ENCODE results near the gene UXS1.

The UXS1 gene

DNA sequence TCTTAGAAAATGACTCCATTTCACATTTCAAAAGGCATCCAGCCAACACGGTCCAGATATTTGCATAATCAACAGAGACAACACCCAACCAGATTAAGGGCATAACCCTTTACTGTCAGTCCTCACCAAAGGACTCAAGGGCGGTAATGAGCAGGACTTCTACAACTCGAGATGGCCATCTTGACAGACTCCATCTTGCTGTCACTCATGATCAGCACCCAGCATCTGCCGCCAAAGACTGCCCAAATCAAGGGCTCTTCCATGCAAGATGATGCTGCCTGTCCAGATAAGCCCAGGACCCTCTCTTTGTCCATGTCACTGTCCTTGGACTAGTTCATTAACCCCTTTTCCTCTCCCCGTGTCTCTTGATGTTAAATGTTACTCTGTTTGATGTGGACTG, 77.9 kb downstream of the UXS1 start:
- H3K36me3 Mint-ChIP-seq: no peaks in the 10 kb centered on the region
- no peak overlapping the region for H3K4me3 Mint-ChIP-seq
- no peaks in the 10 kb centered on the region for H3K9me3 Mint-ChIP-seq
- H3K27ac Mint-ChIP-seq: peak overlapping the region; percentile 49
- peaks cover 10% of the 10 kb centered on the region for H3K4me1 Mint-ChIP-seq
- no peaks in the 10 kb centered on the region for H3K27me3 Mint-ChIP-seq

DNA sequence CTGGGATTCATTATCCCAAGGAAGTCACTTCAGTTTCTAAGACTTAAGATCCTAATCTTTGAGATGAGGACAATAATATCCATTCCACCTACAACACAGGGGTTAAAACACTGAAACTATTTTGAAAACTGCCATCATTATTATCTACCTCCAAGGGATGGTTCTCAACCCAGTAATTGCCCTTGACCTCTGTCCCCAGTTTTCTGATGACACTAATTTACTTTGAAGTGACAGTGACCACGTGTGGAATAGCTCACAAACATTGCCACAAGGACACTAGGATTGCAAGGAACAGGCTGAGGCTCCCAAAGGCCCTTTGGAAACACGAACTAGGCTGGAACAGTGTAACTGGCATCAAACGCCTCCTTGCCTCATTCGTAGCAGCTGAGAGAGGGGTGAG, 78.4 kb downstream of the UXS1 start:
- Mint-ChIP-seq H3K9me3 (no peaks in the 10 kb centered on the region), H3K27ac (no peak overlapping the region), H3K4me3 (no peak overlapping the region), H3K27me3 (no peaks in the 10 kb centered on the region), H3K4me1 (peaks cover 10% of the 10 kb centered on the region), H3K36me3 (peaks cover 4% of the 10 kb centered on the region)

DNA sequence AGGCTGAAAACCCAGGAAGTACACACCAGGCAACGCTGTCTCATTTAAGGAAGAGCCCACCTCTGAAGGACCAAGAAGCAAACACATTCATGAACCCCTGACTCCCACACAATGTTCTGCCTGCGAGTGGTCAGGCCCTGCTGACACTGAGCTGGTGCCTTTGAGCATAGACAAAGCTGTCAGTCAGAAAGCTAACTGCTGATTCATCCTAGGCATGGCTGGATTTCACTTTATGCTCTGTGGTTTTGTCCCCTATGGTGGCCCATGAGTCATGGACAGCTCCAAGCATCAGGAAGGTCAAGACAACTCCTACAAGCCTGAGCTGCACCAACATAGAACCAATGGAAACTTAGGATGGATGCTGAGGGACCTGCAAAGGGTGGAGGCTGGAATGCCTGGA, 78.9 kb downstream of the UXS1 start:
- H3K4me3 Mint-ChIP-seq: no peak overlapping the region
- H3K9me3 Mint-ChIP-seq: no peaks in the 10 kb centered on the region

DNA sequence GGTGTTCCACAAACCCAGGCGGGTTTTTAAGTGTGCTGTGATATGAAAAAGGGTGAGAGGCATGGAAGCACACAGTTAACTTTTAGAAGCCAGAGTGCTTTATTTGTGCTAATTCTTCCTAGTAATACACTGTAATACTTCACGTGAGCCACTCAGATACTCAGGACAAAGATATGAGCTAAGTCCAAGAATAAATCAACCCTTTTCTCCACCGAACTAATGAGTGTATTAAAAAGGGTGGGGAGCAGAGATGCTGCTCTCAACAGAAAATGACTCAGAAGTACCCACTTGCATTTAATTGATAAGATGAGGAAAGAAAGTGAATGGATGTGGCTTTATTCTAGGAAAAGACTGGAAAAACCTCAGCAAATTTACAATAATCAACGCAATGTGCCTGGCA, 79.9 kb downstream of the UXS1 start:
- H3K4me3 Mint-ChIP-seq: no peak overlapping the region
- no peaks in the 10 kb centered on the region for H3K27me3 Mint-ChIP-seq
- no peaks in the 10 kb centered on the region for H3K9me3 Mint-ChIP-seq
- H3K36me3 Mint-ChIP-seq: peaks cover 5% of the 10 kb centered on the region
- peaks cover 5% of the 10 kb centered on the region for H3K4me1 Mint-ChIP-seq
- H3K27ac Mint-ChIP-seq: peak overlapping the region; percentile 30

More for the DNA sequence above, 78.9 kb downstream of the UXS1 start:
- Mint-ChIP-seq H3K36me3 (peaks cover 5% of the 10 kb centered on the region), H3K27ac (peak overlapping the region; percentile 65), H3K27me3 (no peaks in the 10 kb centered on the region), H3K4me1 (peaks cover 10% of the 10 kb centered on the region)

DNA sequence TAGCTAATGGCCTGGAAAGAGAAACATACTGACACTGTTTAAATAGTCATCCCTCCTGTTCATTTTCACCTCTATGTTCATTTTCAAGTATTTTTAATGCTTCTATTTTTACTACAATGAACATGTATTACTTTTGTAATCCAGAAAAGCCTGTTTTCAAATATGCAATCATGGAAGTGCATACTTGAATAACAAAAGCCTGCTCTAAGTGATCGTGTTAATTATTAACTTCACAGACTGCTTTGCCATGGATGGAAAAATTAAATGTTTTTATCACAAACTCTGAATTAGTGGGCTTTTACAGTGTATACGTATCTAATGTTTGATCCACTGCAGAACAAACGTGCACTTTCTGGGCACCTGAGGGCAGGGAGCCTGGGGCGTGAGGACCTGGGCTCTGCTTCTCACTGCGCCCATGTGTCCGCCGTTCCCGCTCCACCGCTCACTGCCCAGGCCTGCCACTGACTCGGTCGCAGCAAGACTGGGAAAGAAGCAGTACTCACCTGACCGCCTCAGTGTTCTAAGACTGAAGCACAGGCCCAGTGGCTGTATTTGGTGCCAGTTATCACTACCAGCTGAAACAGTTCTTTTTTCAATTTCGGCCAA, 80.6 kb downstream of the UXS1 start:
- Mint-ChIP-seq H3K27me3 (no peaks in the 10 kb centered on the region), H3K36me3 (peaks cover 5% of the 10 kb centered on the region), H3K27ac (no peak overlapping the region), H3K4me1 (peaks cover 5% of the 10 kb centered on the region), H3K4me3 (no peak overlapping the region), H3K9me3 (no peaks in the 10 kb centered on the region)

DNA sequence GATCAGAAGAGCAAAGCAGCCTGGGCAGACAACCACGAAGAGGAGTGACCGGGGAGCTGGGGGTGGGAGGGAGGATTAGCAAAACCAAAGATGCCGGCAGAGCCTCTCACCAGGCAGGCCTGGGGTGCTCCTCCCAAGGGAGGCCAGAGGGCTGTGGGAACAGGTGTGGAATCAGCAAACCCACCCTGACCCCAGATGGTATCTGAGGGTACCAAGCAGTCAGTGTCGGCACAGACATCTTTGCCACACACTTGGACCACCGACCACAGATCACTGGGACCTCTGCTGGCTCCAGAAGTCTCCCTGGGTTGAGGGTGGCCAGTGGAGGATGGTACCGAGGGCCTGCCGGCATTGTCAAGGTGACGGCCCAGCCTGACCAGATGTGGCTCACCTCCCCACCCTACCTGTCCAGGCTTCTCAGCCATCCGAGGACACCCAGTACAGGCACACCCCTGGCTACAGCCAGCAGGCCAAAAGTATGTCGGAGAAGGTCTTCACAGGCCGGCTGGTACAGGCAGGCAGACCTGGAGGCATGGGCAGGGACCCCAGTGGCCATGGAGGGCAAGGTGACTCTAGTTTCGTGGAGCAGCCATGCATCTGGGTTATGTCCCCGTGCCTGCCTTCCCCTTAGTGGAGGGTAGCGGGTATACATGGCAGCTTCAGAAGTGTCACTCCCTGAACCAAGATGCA, 82.1 kb downstream of the UXS1 start:
- Mint-ChIP-seq H3K27me3 (no peaks in the 10 kb centered on the region), H3K4me3 (no peak overlapping the region), H3K9me3 (no peaks in the 10 kb centered on the region), H3K4me1 (peaks cover 5% of the 10 kb centered on the region), H3K27ac (no peak overlapping the region), H3K36me3 (peaks cover 5% of the 10 kb centered on the region)

DNA sequence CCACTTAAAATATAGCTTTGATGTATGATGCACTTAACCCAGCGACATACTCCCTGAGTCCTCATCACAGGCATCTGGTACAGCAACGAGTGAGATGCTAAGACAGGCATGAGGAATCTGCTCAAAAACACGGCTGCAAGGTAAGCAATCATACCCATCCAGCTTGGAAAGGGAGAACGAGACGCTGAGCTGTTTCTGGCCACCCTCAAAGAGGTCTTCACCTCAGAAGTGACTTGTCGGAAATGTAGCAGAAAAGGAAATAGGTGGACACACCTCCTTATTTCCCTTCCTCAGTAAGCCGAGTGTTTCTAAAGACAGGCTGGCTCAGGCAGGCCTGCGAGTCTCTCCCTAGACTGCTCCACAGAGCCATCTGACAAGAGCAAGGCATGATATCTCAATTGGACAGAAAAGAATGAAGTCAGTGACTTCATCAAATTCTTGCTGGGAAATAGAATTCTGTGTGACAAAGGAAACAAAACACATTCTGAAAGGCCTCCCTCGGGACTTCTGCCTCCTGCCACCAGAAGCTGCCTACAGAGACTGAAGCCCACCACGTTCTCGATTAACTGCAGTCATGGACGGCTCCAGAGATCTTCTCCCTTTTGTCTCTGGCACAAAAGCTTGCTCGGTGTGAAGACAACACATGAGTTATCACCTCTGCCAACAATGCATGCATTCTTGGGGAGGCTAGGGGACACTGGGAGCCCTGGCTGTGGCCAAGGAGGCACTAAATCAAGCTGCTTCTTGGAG, 84.3 kb downstream of the UXS1 start:
- no peaks in the 10 kb centered on the region for H3K27me3 Mint-ChIP-seq
- H3K36me3 Mint-ChIP-seq: peaks cover 5% of the 10 kb centered on the region
- H3K4me3 Mint-ChIP-seq: no peak overlapping the region
- H3K9me3 Mint-ChIP-seq: no peaks in the 10 kb centered on the region
- no peaks in the 10 kb centered on the region for H3K4me1 Mint-ChIP-seq
- H3K27ac Mint-ChIP-seq: peak overlapping the region; percentile 38

DNA sequence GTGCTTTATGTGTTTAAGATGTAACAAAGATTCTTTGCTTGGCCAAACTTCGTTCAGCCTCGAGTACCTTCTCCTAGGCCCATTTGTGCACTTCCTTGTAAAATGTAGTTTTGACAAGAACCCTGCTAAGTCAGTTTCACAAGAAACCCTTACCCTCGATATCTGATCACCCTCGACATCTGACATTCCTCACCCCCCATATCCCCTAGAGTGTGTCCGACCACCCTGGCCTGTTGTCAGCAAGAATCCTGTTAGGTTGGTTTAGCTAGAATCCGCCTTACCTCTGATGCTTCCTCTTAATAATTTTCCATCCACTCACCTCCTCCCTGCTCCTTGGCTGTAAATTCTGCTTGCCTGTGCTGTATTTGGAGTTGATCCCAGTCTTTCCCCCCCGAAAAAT, 85.3 kb downstream of the UXS1 start:
- Mint-ChIP-seq H3K4me3 (no peak overlapping the region), H3K27ac (no peak overlapping the region), H3K4me1 (peaks cover 3% of the 10 kb centered on the region), H3K36me3 (peaks cover 5% of the 10 kb centered on the region), H3K9me3 (no peaks in the 10 kb centered on the region), H3K27me3 (no peaks in the 10 kb centered on the region)

DNA sequence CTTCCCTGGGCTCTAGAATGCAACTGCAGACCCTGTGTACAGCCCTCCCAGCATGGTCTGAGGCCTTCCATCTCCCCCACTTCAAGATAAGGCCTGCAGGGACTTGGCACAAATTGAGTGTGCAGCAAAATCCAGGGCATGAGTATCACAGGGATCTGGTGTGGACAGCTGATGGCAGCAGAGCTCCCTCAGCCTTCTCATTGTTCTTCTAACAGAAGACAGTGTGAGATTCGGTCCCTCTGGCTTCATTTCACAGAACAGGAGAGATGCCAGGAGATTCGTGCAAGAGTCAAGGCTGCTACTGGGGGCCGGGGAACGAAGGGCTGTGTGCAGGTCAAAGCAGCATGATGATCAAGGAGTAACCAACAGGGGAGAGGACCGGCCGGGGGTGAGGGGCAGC, 85.8 kb downstream of the UXS1 start:
- Mint-ChIP-seq H3K27me3 (no peaks in the 10 kb centered on the region), H3K4me3 (no peak overlapping the region), H3K36me3 (peaks cover 5% of the 10 kb centered on the region), H3K4me1 (peaks cover 3% of the 10 kb centered on the region), H3K27ac (no peak overlapping the region), H3K9me3 (no peaks in the 10 kb centered on the region)

DNA sequence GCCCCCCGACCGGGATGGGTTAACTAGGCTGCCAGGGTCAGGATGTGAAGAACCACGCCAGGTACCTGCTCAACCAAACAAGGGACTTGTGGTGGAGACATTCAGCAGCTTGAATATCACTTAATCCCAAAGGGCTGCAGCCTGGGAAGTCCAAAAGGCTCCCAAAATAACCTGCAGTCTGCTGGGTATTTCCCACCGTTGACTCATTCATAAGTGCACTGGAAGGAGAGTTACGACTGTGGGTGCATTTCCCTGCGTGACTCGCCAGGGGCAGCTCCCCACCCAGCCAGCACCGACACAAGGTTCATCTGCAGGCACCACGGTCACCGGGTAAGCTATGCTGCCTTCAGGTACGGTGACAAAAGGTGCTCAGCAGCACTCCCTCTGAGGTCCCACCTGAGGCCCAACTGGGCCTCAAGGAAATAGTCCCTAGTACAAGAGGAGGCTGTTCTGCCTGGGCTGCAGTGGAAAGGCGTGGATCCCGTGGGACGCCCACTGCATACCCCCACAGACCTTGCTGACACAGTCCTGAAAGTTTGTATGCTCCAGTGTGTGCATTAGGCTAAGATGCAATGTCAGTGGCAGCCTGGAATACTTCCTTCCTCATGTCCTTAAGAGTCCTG, 86.5 kb downstream of the UXS1 start:
- Mint-ChIP-seq H3K4me3 (peak overlapping the region; percentile 23), H3K9me3 (no peaks in the 10 kb centered on the region), H3K27me3 (no peaks in the 10 kb centered on the region), H3K36me3 (peaks cover 5% of the 10 kb centered on the region), H3K27ac (peak overlapping the region; percentile 86), H3K4me1 (peaks cover 3% of the 10 kb centered on the region)

DNA sequence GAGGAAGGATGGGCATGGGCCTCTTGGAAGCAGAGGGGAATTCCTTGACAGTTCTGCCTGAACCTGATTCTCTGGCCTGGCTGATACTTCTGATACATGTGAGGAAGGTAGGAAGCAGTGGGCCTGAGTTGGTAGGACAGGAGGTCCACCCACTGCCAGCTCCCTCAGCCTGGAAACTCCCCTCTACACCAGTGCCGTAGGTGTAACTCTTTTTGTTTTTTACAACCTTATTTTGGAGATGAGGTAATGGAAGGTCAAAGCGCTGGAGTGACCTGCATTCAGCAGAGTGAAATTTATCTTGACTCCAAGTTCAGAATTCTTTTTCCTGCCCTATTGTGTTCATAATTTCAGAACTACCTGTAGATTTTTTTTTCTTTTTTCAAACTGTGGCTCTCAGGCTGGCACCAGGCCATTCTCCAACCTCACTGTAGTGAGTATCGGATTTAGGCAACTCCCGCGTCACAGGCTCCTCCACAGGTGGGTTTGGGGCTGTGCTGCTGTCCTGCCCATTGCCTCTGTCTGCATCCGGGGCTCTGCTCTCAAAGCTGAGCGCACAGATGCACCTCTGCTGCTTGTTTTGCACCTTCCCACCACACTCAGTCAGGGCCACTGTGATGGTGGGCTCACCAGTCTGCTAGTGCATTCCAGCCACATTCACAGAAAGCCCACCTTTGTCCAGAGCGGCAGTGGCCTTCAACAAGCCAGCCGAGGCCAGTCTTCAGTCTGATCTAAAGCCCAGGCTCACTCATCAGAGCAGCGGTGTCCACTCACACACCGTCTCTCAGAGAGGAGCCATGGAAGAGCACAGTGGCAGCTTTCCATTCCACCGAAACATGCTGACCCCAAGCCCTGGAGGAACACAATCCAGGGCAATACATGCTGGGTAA, 87.2 kb downstream of the UXS1 start:
- peak overlapping the region; percentile 49 for H3K4me3 Mint-ChIP-seq
- peaks cover 5% of the 10 kb centered on the region for H3K36me3 Mint-ChIP-seq
- no peaks in the 10 kb centered on the region for H3K9me3 Mint-ChIP-seq
- peak overlapping the region; percentile 86 for H3K27ac Mint-ChIP-seq
- H3K27me3 Mint-ChIP-seq: no peaks in the 10 kb centered on the region
- peaks cover 3% of the 10 kb centered on the region for H3K4me1 Mint-ChIP-seq

DNA sequence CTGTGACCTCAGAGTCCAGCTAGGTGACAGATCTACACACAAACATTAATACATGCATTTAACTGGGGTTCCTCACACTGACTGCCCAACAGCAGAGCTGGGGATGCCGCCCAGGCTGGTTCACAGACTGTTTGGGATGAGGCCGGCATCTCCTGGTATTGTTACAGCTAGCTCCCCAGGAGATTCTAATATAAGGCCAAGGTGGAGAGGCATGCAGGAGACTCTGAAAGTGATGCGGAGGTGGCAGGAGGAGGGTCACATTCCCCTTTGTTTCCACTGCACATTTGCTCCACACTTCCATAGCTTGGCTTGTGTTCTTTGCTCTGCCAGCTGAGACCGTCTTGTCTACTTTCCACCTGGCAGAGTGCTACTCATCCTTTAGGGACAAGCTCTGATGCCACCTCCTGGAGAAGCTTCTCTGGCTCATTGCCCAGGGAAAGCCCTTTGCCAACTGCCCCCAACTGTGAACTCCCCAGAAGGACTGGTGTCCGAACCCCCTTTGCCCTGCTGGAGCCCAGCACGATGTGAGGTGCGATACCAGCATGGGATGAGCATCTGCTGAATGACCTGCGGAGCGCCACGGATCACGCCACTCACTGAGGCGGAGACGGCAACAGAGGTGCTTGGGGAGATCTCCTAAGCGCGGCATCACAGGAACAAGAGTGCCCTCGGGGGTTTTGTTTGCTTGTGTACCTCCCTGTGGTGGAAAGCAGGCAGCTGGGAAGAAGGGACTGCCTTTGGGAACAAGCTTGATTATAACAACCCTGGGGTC, 88.8 kb downstream of the UXS1 start:
- Mint-ChIP-seq H3K27ac (no peak overlapping the region), H3K36me3 (no peaks in the 10 kb centered on the region), H3K27me3 (no peaks in the 10 kb centered on the region), H3K4me3 (no peak overlapping the region), H3K9me3 (no peaks in the 10 kb centered on the region), H3K4me1 (peaks cover 3% of the 10 kb centered on the region)

DNA sequence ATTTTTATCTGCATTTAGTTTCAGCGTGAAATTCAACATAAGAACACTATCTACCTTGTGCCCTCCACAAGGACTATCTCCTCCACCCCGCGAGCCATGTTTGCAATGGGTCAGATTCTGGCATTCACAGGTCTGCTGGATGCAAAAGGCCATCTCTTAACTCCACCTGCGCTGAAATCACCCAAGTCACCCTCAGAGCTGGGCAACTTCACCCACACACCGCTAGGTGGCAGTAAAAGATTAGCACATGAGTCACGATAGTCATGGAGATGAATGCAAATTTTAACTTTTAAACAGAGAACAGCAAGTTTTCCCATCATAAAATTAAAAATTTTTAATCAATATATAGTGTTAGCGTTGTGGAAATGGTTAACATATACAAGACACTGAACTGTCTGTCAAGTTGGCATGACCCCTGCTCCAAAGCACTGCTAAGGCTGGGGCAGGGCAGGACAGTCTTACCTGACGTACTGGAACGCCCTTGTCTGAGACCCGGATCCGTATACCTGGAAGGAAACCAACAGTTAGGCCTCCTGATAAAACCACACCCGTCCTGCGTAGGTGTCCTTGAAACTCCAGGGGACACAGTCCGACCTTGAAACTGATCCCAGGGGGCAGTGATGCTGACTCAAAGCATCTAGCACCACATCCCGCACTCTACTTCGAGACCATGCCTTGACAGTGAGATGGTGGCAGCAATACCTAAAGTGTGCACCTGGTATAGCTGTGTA, 89.6 kb downstream of the UXS1 start:
- Mint-ChIP-seq H3K36me3 (no peaks in the 10 kb centered on the region), H3K27ac (no peak overlapping the region), H3K27me3 (no peaks in the 10 kb centered on the region)

DNA sequence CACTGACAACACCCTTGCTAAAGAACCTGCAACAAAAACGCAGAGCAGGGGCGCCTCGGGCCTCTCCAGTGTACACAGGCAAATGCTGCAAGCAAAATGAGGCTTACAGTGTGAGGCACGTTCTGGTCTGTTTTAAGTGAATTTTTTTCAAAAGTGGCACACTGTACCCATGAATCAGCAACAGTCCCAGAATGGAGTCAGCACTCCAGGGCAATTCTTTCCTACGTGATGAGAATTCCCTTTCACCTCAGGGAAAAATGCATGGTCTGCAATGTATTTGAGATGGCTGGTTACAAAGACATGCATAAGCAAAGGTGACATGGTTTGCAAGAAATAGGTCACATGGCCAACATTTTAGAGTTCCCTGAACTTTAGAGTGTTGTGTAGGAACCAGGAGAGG, 94.4 kb downstream of the UXS1 start:
- Mint-ChIP-seq H3K4me3 (no peak overlapping the region), H3K27ac (no peak overlapping the region), H3K9me3 (no peaks in the 10 kb centered on the region), H3K27me3 (no peaks in the 10 kb centered on the region), H3K4me1 (peaks cover 38% of the 10 kb centered on the region), H3K36me3 (no peaks in the 10 kb centered on the region)

More for the DNA sequence above, 89.6 kb downstream of the UXS1 start:
- peaks cover 6% of the 10 kb centered on the region for H3K4me1 Mint-ChIP-seq
- H3K9me3 Mint-ChIP-seq: no peaks in the 10 kb centered on the region
- H3K4me3 Mint-ChIP-seq: no peak overlapping the region
